IMR-90 (cell line): ENCODE data around the gene MYBPH. TPM values are rescaled to one million over a fixed set of nuclear protein-coding genes. Genes with fewer than 3 reads are reported as not detected.

Experiments
- ATAC-seq: fragments of 200-7000 bp; cut with Tn5 transposase; 2 replicates; pipeline ENCODE4 v1.9.1; 2020; ENCODE audit warnings: low read depth, mild to moderate bottlenecking, moderate library complexity
- BruUV-seq: library from RNA; stranded (reverse); fragments of 400-500 nt; replicated peaks from 2 replicates; lab custom pipeline; 2021; lab: Mats Ljungman, UMichigan
- CTCF ChIA-PET: fragments of 300-600 bp; formaldehyde crosslinking; extraction: SDS; loops from one replicate; lab custom pipeline; 2021; ENCODE audit warnings: antibody characterized with exemption; lab: Yijun Ruan, JAX
- POLR2A ChIA-PET: fragments of 300-600 bp; sonication (Branson Sonifier 250); formaldehyde crosslinking; loops from one replicate; lab custom pipeline; 2022; ENCODE audit warnings: antibody characterized with exemption; ENCODE audit not compliant: unreplicated experiment; lab: Charles Lee
- DNase-seq: peaks from one replicate; pipeline ENCODE4 v3.0.0; 2013
- H2AFZ ChIP-seq: replicated peaks from 2 replicates; pipeline ENCODE3; 2013; ENCODE audit warnings: low read length, mild to moderate bottlenecking; ENCODE audit not compliant: poor library complexity
- H2AK5ac ChIP-seq: 2 replicates; pipeline ENCODE4 v1.6.1; 2013; ENCODE audit warnings: low read depth, low read length, inconsistent platforms
- H2AK9ac ChIP-seq: replicated peaks from 2 replicates; pipeline ENCODE3; 2013; ENCODE audit warnings: mild to moderate bottlenecking, low read depth, low read length, moderate library complexity; ENCODE audit not compliant: poor library complexity
- H2BK120ac ChIP-seq: 2 replicates; pipeline ENCODE4 v1.6.1; 2013; ENCODE audit warnings: low read depth, low read length, inconsistent platforms
- H2BK15ac ChIP-seq: 3 replicates; pipeline ENCODE4 v1.6.1; 2013; ENCODE audit warnings: low read depth, low read length, inconsistent platforms
- H2BK20ac ChIP-seq: 2 replicates; pipeline ENCODE4 v1.6.1; 2013; ENCODE audit warnings: low read depth, mild to moderate bottlenecking, inconsistent platforms, low read length, moderate library complexity
- H2BK5ac ChIP-seq: 2 replicates; pipeline ENCODE4 v1.6.1; 2013; ENCODE audit warnings: mild to moderate bottlenecking, low read depth, low read length, inconsistent platforms; ENCODE audit not compliant: poor library complexity, severe bottlenecking
- H3K14ac ChIP-seq: replicated peaks from 2 replicates; pipeline ENCODE4 v1.6.1; 2013; ENCODE audit warnings: low read depth, low read length, inconsistent platforms
- H3K18ac ChIP-seq: 2 replicates; pipeline ENCODE4 v1.6.1; 2013; ENCODE audit warnings: low read depth, low read length, control low read depth
- H3K23ac ChIP-seq: 2 replicates; pipeline ENCODE4 v1.6.1; 2013; ENCODE audit warnings: low read depth, low read length, inconsistent platforms
- H3K27ac ChIP-seq: 2 replicates; pipeline ENCODE4 v1.5.1; 2013; ENCODE audit warnings: mild to moderate bottlenecking, control low read depth, low read length; ENCODE audit not compliant: insufficient read depth
- H3K27me3 ChIP-seq: 2 replicates; pipeline ENCODE4 v1.6.1; 2013; ENCODE audit warnings: low read length; ENCODE audit not compliant: control insufficient read depth, insufficient read depth
- H3K36me3 ChIP-seq: 2 replicates; pipeline ENCODE4 v1.6.1; 2013; ENCODE audit warnings: low read length, mixed read lengths; ENCODE audit not compliant: control insufficient read depth, insufficient read depth
- H3K4ac ChIP-seq: 2 replicates; pipeline ENCODE4 v1.6.1; 2013; ENCODE audit warnings: low read depth, low read length, inconsistent platforms
- H3K4me1 ChIP-seq: 2 replicates; pipeline ENCODE4 v1.6.1; 2013; ENCODE audit warnings: low read length, mixed read lengths; ENCODE audit not compliant: control insufficient read depth, insufficient read depth
- H3K4me2 ChIP-seq: 2 replicates; pipeline ENCODE4 v1.6.1; 2013; ENCODE audit warnings: low read depth, mild to moderate bottlenecking, control low read depth, low read length, moderate library complexity
- H3K4me3 ChIP-seq: 2 replicates; pipeline ENCODE4 v1.5.1; 2013; ENCODE audit warnings: low read depth, mild to moderate bottlenecking, control low read depth, low read length, moderate library complexity; ENCODE audit not compliant: insufficient read depth
- H3K56ac ChIP-seq: 2 replicates; pipeline ENCODE4 v1.6.1; 2013; ENCODE audit warnings: low read length, inconsistent platforms; ENCODE audit not compliant: insufficient read depth; ENCODE audit errors: extremely low read depth
- H3K79me1 ChIP-seq, 2 experiments: 2 replicates each; pipeline ENCODE4 v1.6.1; 2013; ENCODE audit warnings: low read length in 2 of 2, inconsistent platforms in 1 of 2, low read depth in 1 of 2
- H3K9ac ChIP-seq: 2 replicates; pipeline ENCODE4 v1.6.1; 2013; ENCODE audit warnings: low read depth, low read length, control low read depth
- H3K9me1 ChIP-seq: 2 replicates; pipeline ENCODE4 v1.6.1; 2013; ENCODE audit warnings: low read length, inconsistent platforms; ENCODE audit not compliant: insufficient read depth
- H3K9me3 ChIP-seq: 2 replicates; pipeline ENCODE4 v1.6.1; 2013; ENCODE audit warnings: low read length; ENCODE audit not compliant: control insufficient read depth, insufficient read depth
- H4K20me1 ChIP-seq: 2 replicates; pipeline ENCODE4 v1.6.1; 2013; ENCODE audit warnings: low read length, inconsistent platforms; ENCODE audit not compliant: insufficient read depth
- H4K5ac ChIP-seq: 2 replicates; pipeline ENCODE4 v1.6.1; 2013; ENCODE audit warnings: mild to moderate bottlenecking, low read depth, low read length, control low read depth
- H4K8ac ChIP-seq, 2 experiments: 2 replicates each; pipeline ENCODE4 v1.6.1; 2013; ENCODE audit warnings: low read depth in 2 of 2, low read length in 2 of 2, control low read depth in 1 of 2, inconsistent platforms in 1 of 2
- H4K91ac ChIP-seq: 2 replicates; pipeline ENCODE4 v1.6.1; 2013; ENCODE audit warnings: low read depth, low read length, inconsistent platforms; ENCODE audit not compliant: insufficient read depth
- MAFK ChIP-seq: IDR thresholded peaks from 2 replicates; pipeline ENCODE4 v1.6.1; 2012; ENCODE audit warnings: low read depth, low read length, improper control_type of control experiment
- RCOR1 ChIP-seq: IDR thresholded peaks from 2 replicates; pipeline ENCODE4 v1.6.1; 2012; ENCODE audit warnings: mild to moderate bottlenecking, low read length, improper control_type of control experiment; ENCODE audit not compliant: insufficient replicate concordance
- WGBS, 2 experiments: methylation state at CpG; one replicate each; pipeline versions ENCODE4 v1.1.5 to v1.1.7; 2013; ENCODE audit warnings: missing lambda C conversion rate in 2 of 2; ENCODE audit not compliant: insufficient read length in 1 of 2; ENCODE audit errors: extremely low coverage in 2 of 2; 5-methylcytosine and 5-hydroxymethylcytosine counted together
- dilution Hi-C: fragments of 300-500 bp; cut with HindIII; formaldehyde crosslinking; loops from one replicate; pipeline ENCODE4 v1.14.3; 2018; ENCODE audit warnings: low sequenced_read_pairs; ENCODE audit not compliant: unreplicated experiment
- in situ Hi-C: fragments of 300-500 bp; cut with MboI; formaldehyde crosslinking; loops from 3 replicates; pipeline ENCODE4 v1.14.3; 2019; ENCODE audit warnings: low sequenced_read_pairs, inconsistent platforms, mixed read lengths
- intact Hi-C: fragments of 100-400 bp; cut with micrococcal nuclease; formaldehyde crosslinking; loops from 2 replicates; pipeline ENCODE4 v1.10.0; 2022
- polyA plus RNA-seq, 3 experiments: library from polyadenylated mRNA; depleted of rRNA; stranded (reverse); fragments of >200 nt; gene quantifications; 2 replicates each; pipeline ENCODE4 v1.2.3, GENCODE V29; 2012; ENCODE audit warnings: low replicate concordance in 1 of 3
- total RNA-seq: library from RNA; depleted of rRNA; stranded (reverse); fragments of >200 nt; gene quantifications from 2 replicates; pipeline ENCODE4 v1.2.3, GENCODE V29; 2012

MYBPH gene
- total and polyA plus RNA-seq, 2 of the 4 experiments (the other 2 are of a cell fraction) = not detected

DNA sequence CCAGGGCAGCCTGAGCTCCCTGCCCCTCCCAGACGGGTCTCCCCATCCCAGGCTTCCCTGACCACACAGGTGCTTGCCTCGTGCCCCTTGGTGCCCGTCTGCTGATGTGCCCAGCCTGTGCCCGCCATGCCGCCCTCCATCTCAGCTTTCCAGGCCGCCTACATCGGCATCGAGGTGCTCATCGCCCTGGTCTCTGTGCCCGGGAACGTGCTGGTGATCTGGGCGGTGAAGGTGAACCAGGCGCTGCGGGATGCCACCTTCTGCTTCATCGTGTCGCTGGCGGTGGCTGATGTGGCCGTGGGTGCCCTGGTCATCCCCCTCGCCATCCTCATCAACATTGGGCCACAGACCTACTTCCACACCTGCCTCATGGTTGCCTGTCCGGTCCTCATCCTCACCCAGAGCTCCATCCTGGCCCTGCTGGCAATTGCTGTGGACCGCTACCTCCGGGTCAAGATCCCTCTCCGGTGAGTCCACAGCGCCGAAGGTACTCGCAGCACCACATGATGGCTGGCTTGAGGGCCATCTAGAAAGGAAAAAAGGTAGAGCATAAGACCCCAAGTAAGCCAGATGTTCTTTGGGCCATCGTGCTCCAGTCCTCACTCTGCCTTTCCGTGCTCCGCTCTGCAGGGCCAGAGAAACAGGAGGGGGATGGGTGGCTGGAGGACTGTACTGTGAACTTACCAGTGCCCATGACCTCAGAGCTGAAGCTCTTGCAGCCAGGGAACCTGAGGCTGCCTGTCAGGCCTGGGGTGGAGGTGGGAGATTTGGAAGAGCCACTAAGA lies 46.7 kb downstream of the MYBPH start:
- Histone ChIP-seq H2BK120ac (no peak overlapping the region), H2BK20ac (no peak overlapping the region), H2BK15ac (no peak overlapping the region), H3K23ac (no peak overlapping the region), H3K9ac (no peak overlapping the region), H3K36me3 (no peaks in the 10 kb centered on the region), H2BK5ac (no peak overlapping the region), H3K14ac (no peak overlapping the region), H3K56ac (no peak overlapping the region), H4K8ac (no peak overlapping the region), H3K18ac (no peak overlapping the region), H3K9me1 (no peaks in the 10 kb centered on the region), H3K4ac (no peak overlapping the region), H2AK9ac (no peak overlapping the region), H4K91ac (no peak overlapping the region), H3K4me2 (no peak overlapping the region; the same call in 1 of the 2 replicates), H2AFZ (no peak overlapping the region), H3K27me3 (peaks cover 35% of the 10 kb centered on the region), H3K27ac (no peak overlapping the region), H4K5ac (no peak overlapping the region), H3K9me3 (no peaks in the 10 kb centered on the region), H3K79me1 (no peaks in the 10 kb centered on the region), H3K4me3 (no peak overlapping the region; the same call in 1 of the 2 replicates), H2AK5ac (no peak overlapping the region), H4K20me1 (no peaks in the 10 kb centered on the region), H3K4me1 (peaks cover 3% of the 10 kb centered on the region; the same call in 1 of the 2 replicates)
- no peak for DNase-seq
- POLR2A ChIA-PET = no interaction called here
- BruUV-seq = no TSS peak
- intact Hi-C loops = no loop called here
- in situ Hi-C loops = no loop called here
- TF ChIP-seq RCOR1 = no peak
- no peak for TF ChIP-seq MAFK
- 92% methylated on average over 10 of the region's 29 CpGs; no CpG with 5 or more reads in 1 of the 2 experiments for WGBS, 2 experiments
- dilution Hi-C loops = no loop called here
- ATAC-seq = no peak
- CTCF ChIA-PET = interaction anchor here (0.9 to 1.3 kb wide), 3 partner anchors 11 to 90 kb away, joined by 3 to 6 read pairs (median 3); no protein-coding TSS in a partner anchor
